Femur (tissue), 1 donor: ENCODE measurements around the gene FARP1.
"Not testable (repeated sequence)": the region's sequence is repeated elsewhere in the genome, so short reads cannot be mapped to it uniquely, and the experiment has no call there.

Source experiments
- DNase-seq: peaks from one replicate; pipeline ENCODE4 v3.0.0-alpha.2; 2017

The FARP1 gene

DNA sequence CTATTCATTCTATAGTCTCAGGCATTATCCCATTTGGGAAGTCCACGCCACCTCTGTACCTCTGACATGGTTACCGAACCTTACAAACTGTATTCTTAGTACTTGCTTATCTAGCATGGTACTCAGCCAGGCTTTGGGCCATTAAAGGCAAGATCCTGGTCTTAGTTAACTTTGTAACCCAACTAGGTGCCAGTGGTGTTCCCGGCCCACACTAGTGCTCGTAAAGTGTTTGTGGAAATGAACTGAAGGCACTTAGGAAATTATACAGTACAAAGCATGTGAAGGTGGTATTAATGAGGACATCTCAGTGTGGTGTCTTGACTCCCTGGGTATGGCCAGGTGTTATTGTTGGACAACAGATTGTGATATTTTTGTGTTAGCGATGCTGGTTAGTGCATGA lies 122.0 kb downstream of the FARP1 start:
- no peak for DNase-seq

DNA sequence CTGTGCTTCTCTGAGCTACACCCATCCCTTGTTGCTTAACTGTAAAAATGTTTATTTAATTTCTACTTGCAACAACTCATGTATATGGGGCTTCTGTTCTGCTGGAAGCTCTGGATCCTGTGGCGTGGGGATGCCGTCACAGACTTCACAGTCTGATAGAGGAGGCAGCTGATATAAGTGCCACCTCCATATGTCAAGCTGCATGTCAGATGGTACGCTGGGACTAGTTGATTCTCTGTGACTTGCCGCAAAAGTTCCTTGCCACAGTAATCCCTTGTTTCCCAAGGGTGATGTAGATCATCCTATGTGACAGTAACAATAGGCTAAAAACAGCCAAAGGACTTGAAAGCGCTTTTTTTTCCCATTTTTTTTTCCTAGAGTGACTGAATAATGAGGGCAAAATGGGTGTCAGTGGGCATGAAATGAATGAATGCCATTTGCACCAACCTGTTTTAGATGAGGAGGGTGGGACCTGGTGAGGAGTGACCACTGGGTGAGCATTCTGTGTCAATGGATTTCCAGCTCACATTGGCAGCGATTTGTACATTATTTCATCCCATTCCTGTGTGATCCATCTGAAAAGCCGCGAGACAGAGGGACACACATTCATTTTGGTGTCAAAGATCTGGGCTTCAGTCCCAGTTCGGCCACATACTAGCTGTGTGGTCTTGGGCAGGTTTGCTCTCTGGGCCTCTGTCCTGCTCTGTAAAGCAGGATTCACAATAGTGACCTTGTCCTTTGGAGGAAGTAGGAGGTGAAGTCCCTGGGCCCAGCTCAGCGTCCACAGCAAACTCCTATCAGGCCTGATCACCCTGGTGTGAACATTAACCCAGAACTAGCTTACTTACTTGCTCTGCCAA lies 123.0 kb downstream of the FARP1 start:
- DNase-seq = peak; percentile 67

DNA sequence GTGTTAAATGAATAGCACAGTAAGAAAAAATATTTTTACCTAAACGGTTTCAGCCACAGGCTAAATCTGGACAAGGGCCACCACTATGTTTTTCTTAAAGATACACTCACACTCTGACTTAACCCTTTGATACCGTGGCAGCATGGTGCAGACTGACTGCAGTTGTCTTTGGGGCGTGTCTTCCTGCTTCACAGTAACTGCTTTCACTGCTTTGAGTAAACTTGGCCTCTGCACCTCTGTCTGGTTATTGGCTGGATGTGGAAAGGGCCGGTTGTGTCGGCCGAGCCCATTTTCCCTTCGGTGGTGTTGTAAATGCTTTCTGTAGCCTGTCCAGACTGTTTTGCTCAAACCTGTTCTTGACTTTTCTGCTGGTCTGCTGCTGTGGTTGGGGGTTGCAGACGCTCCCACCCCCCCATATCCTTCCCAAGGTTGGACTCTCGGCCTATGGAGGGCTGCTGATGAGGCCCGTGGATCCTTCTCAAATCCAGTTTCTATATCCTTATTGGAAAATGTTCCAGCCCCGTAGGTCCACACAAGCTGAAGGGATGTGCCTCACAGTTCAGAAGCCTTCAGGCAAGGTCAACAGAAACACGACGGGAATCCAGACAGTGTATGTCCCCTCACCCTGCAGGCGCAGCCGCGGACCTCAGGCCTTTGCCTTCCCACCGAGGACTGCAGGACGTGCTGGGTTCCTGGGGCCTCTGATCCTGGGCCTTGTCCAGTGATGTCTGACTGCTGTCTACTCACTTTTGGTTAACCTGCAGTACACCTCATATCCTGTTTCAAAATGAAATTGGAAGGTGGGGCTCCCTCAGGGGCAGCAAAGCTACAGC lies 124.4 kb downstream of the FARP1 start:
- DNase-seq = peak; percentile 62

DNA sequence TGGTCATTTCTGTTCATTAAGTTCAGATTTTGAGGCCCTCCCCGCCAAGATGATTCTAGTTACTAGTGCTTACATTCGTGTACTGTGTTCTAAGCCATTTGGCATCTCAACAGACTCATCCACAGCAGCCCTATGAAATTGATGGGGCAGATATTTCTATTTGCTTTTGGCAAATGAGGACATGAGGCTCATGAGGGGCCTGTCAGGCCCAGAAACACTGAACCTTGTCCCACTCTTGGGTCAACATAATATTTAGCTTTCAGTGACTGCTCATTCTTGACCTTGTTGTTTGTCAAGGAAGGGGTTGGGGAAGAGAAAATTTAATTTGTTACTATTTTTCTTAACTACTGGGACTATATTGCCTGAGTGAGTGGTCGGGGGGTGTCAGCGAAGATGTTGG lies 126.5 kb downstream of the FARP1 start:
- DNase-seq = no peak

DNA sequence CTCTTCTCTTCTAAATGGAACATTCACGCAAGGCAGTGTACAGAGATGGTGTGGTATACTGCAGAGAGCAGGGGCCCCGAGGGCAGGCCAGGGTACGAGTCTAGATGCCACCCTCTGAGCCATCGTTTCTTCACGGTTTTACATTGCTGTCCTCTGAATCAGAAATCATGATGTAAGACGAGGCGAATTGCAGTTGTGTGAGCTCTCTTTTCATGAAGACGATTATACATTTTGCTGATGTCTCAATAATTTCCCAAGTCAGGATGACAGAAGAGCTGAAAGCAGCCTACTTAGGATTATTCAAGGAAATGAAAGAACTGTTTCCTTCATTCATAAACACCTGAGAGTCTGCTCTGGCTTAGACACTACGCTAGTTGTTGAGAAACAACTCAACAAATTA lies 127.9 kb downstream of the FARP1 start:
- no peak for DNase-seq

DNA sequence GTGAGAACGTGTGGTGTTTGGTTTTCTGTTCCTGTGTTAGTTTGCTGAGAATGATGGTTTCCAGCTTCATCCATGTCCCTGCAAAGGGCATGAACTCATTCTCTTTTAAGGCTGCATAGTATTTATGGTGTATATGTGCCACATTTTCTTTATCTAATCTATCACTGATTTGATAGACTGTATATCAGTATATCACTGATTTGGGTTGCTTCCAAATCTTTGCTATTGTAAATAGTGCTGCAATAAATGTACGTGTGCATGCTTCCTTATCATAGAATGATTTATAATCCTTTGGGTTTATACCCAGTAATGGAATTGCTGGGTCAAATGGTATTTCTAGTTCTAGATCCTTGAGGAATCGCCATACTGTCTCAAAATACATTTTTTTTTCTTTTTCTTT lies 128.8 kb downstream of the FARP1 start:
- not testable (repeated sequence) for DNase-seq

DNA sequence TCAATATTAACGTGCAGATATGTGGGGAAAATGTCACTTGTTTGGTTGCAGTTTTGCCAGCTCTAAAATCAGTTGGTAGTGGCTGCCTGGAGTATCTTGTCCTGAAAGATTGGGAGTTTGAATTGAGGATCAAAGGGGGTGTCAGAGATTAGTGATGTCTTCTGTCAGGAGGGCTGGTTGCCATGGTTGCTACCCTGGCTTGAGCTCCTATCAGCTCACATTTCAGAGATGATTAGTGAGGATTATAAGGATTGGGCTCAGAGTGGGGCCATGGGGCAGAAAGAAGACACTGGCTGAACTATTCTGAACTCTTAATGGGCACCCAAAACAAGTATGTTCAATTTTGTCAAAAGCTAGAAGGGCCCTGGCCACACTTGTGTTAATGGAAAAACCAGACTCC lies 129.7 kb downstream of the FARP1 start:
- no peak for DNase-seq

DNA sequence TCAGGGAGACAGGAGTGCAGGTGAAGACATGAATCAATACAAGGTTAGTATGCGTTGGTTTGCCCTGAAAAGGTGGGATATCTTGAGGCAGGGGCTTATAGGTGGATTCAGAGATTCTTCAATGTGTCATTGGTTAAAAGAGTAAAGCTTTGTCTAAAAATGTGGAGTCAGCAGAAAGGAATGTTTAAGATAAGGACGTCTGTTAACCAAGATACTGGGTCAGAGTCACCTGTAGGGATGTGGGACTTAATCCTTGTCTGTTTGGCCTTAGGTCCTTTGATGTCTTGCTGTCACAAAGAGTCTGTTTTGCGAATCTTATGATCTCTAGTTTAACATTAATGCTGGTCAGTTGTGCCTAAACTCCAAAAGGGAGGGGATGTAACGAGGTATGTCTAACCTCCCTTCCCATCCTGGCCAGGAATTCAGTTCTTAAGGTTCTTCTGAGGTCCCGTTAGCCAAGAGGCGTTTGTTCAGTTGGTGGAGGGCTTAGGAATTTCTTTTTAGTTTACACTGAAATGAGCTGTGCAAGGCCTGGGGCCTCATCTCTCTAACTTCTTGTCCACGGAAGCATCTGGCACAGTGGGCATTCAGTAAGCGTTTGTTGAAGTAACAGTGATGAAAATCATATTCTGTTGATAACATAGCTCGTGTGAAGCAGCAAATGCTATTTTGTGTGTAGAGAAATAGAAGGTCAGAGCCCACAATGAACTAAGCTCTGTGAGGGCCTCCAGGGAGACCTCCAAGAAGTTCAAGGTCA lies 130.4 kb downstream of the FARP1 start:
- no peak for DNase-seq

DNA sequence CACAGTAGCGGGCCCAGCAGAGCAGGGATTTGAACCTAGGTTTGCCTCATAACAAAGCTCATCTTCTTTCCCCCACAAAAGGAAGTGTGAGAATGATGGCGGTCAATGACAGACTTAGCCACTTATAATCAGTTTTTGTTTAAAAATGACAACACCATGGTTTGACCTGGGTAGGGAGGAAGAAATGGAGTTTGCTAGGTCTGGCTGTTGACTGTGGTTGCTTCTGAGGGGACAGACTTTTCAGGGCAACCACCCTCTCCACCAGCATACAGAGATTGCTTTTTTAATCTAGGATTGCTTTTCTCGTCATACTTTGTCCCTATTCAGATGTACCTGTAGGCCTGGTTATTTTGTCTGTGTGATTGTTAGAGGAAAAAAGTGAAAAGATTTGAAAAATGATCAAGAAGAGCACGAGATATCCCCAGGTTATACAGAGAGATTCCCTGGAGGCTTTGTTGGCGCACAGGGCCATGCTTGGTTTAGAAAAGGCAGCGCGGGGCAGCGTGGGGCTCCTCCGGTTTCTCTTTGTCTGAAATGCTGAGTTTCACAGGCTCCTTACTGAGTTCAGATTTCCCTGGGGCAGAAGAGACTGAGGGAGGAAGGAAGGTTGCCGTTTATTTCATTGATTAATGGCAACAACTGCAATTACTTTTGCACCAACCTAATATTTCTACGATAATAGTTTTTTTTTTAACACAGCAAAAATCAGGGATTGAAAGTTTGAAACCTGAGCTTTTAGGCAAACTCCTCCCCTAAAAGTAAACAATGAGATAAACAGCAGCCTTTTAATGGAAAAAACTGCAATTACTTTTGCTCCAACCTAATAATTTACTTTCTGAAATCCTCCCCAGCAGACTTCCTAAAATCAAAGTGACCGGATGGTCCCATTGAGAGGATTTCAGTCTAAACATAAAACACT lies 131.2 kb downstream of the FARP1 start:
- DNase-seq = no peak

DNA sequence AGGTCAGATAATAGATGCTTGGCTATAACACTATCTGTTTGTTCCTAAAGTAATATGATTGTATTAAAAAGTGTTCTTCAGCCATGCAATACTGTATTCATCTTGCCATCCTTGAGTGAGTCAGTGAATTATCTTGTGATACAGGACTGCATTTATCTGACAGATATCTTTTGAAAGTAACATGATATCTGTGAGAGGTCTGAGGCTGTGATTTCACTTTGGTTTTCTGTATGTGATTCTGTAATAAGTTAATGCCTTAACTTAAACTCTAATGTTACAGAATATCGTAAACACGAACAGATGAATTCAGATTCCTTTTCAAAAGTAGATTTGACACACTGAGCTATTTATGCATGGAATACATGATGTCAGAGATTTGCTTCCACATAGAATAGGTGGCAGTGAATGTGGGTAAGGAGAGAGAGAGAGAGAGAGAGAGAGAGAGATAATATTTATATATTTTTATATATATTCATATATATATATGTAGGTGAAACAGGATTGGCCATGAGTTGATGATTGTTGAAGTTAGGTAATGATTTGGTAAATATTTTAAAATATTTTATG lies 132.1 kb downstream of the FARP1 start:
- no peak for DNase-seq

DNA sequence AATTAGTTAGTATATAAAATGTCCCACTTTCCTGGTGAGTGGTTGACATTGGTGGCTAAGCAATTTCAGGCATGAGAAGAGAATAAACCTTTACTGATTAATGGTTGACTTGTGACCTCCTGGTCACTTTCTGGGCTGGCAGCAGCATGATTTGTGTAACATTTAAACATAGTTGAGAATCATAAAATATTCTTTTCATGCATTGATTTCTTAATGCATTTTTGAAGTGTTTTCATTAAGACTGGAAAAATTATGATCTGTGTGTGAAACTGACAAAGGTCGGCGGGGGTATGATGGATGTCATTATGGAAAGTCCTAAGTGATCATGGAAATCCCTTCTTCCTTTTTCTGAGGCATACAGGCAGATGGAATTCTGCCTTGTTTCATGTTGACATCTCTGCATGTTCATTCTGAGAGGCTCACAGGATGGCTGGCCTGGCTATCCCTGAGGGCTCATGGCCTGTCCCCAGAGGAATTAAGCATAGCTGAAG lies 132.8 kb downstream of the FARP1 start:
- DNase-seq = no peak

DNA sequence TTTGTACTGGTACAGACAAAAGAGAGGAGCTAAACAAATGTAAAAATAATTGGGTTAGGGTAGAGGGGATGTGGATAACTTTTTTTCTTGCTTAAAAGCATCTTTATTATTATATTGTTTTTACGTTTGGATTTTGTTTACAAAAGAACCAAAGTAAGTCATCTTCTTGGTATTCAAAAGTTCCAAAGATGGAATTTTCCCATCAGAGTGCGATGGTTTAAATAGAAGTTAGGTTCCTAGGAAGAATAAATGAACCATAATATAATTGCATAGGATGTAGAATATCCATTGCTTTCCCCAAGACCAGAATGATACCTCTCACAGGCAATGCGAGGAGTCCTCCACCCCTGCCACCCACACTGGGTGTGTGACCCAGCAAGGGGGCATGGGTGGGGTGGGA lies 133.6 kb downstream of the FARP1 start:
- no peak for DNase-seq

DNA sequence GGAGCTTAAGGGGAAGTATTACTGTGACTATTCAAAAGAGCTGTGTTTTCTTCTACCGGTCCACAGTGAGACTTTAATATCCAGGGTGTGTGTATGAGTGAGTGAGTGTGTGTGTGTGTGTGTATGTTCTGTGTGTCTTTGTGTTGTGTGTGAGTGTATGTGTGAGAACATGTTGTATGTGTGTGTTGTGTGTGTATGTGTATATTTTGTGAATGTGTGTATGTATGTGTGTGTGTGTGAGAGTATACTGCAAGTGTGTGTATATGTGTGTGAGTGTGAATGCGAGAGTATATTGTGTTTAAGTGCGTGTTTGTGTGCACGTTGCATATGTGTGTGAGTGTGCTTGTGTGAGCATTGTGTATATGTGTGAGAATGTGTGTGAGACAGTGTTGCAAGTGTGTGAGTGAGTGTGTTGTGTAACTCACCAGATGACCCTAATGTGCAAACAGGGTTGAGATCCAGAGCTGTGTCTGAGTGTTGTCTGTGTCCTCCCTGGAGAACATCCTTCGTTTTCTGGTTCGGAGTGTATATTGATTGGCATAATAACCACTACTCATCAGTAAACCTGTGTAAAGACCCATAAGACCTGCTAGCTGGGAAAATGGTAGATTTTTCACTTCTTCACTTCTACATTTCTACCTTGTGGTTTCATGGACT lies 135.3 kb downstream of the FARP1 start:
- DNase-seq = no peak

DNA sequence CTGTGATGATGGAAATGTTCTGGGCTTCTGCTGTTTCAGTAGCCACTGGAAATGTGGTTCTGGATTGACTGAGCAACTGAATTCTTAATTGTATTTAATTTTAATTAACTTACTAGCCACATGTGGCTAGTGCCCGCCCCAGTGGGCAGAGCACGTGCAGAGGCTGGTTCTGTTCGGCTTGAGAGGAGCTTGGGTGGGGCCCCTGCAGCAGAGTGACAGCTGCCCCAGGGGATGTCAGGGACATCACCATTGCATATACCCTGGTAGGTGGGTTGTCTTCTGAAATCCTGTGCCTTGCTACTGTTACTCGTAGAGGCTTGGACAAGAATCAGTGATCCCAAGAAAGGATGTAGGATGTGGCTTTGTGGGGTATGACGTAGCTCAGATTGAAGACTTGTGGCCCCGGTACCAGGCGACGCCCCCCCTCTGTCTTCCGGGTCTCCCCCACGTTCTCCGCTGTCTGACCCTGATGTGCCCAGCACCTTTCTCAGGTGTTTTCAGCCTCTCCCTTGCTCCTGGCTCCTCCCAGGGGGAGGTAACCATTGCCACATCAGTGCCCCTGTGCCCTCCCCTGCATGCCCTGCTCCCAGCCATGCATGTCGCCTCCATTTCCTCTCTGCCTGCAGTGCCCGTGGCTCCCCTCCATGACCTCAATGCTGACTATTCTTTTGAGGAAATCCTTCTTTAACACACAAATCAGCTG lies 136.7 kb downstream of the FARP1 start:
- no peak for DNase-seq

DNA sequence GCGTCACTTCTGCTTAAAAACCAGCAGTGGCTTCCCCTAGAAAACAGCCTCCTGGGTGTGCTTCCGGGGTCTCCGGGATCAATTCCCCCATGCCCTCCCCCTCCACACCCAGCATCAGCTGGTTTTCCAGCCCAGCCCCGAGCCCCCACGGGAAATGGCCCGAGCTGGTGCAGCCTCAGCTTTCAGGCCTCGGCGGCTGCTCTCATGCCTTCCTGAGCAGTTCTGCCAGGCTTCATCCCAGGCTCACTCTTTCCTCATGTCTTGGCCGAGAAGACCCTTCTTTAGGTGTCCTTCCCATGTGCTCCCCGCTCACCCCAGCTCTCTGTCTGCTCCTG lies 137.2 kb downstream of the FARP1 start:
- DNase-seq = no peak

DNA sequence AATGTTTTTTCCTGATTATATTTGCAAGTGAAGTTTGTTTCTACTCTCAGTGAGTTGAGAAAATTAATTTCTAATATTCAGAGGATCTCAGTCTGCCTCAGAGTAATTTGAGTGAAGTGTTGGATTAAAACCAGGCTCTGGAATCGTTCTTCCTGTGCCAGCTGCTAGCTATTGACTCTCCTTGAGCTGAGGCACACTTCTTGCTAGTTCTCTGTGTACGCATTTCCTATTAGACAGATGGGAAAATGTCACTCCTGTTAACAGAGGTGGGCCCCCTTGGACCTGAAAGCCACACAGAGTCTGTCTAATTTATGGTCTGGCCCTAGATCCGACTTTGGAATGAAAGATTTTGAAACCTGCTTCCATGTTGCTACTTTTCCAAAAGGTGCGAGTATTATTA lies 141.8 kb downstream of the FARP1 start:
- DNase-seq = no peak

DNA sequence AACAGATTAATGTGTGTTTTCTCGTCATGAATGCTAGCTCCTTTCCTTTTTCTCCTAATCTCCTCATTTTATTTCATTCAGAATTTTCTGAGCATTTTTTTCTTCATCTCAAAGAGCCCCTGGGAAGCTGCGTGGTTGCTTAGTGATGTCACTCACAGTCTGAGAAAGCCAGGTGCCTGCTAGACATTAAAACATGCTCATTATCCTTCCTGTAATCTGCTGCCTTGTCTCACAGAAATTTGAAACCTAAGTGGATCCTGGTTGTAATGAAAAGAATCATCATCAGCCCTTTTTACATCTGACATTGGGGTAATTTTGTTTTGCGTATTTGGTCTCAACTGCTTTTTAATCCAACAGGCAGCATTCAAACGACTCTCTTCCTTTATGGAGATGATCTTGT lies 142.4 kb downstream of the FARP1 start:
- DNase-seq = no peak

DNA sequence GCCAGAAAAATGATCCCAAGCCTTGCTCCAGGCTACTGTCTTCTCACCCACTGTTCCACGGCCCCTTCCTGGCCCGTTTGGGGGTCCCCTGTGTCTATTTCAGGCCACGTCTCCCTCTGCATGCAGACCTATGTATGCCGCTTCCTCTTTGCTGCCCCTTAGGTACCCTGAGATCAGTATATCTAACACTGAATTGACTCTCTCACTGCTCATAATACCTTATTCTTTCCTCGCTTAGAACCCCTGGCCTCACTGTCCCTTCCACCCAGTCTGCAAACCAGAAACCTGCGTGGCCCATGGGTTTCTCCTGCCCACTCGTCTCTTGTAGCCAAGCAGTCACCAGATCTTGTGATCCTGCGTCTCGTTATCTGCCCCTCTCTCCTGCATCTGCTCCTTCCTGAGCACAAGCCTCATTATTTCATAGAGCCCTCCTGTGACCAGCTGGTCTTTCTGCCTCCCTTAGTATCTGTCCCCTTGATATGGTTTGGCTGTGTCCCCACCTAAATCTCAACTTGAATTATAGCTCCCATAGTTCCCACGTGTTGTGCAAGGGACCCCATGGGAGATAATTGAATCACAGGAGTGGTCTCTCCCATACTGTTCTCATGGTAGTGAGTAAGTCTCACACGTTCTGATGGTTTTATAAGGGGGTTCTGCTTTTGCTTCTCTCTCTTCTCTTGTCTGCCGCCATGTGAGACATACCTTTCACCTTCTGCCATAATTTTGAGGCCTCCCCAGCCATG lies 143.1 kb downstream of the FARP1 start:
- no peak for DNase-seq

DNA sequence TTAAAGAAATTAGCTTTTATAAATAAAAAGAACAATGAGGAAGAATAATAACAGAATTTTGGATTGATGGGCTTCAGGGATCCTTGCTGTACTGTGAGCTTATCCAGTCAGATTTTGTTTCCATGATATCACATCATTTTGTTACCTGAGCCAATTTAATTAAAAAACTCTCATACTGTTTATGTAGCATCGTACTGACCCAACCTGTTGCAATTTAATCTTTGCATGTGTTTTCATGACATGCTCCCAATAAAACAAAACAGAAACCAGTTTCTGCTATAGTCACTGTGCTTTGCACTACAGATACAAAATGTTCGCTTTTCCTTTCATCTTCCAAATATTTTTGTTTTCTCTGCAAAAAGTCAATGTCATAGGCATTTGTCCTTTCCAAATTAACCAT lies 143.9 kb downstream of the FARP1 start:
- DNase-seq = no peak

DNA sequence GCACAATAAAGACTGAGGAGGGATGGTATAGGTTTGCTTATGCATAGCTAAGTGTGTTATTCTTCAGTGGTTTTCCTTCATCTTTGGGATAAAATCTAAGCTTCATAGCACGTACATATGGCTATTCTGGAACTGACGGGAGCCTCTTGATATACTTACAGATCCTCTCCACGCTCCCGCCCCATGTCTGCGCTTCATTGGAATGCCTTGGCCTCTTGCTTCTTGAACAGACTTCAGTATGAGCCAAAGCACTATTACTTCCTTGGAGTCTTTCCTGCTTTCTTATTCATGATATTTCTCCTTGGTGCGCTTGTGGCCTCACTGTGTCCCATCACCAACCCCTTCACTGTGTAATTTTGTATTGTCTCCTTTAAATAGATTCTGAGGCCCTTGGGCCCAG lies 145.3 kb downstream of the FARP1 start:
- no peak for DNase-seq
